ENCODE data around the gene ST6GALNAC3.

Gene ST6GALNAC3

DNA sequence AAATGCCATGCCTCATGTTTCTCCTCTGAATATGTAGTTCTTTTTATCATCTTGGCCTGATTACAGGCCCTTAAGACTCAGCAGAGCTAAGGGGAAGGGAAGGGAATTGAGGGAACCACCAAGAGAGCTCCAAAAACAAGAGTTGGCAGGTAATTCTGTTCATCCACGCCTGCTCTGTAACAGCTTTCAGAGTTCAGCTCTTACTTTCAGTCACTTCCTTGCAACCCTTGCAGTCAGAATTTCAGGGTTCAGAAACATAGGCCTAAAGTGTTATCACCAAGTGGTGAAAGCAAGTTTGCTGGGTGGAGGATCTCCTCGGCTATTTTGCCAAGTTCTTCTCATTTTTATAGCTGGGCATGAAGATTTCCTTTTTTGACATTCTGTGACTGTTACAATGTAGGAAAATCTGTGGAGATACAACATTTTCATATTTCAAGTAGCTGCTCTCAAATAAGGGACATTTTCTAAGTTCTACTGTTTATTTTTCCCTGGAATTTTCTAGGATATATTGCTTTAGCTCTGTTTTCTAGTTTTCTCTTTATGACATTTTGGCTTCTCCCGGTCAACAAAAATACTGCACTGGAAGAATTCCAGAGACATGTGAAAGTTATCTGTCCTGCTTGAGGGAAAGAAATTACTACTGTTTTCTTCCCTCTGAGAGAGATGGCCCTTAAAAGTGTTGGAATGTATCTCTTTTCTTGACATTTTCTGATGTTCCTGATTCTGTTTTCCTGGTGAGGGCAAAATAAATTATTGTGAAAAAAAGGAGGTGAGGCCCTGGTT, 540.9 kb downstream of the ST6GALNAC3 start:
- Histone ChIP-seq H3K9me3 (ENCODE audit: control insufficient read depth, insufficient read depth, low read depth, low read length) (no peaks in the 10 kb centered on the region), H3K36me3 (ENCODE audit: control insufficient read depth in 2 of 2, insufficient read depth in 1 of 2, low read length in 2 of 2) (no peaks in the 10 kb centered on the region), H3K27ac (ENCODE audit: extremely low read depth, low read depth, low read length) (no peak overlapping the region), H3K4me1 (ENCODE audit: control insufficient read depth, insufficient read depth, low read length) (no peaks in the 10 kb centered on the region), H3K4me3 (ENCODE audit: low read depth, low read length) (no peak overlapping the region)
- ChIA-PET CTCF (no interaction called here), POLR2A (no interaction called here)
- TF ChIP-seq SCRT2 (tag by site-specific recombination; IDR thresholded peaks at IDR 0.05) (no peak), BCL11B (tag by site-specific recombination; IDR thresholded peaks at IDR 0.05; ENCODE audit: low read depth) (no peak), ZNF660 (tag by site-specific recombination; IDR thresholded peaks at IDR 0.05) (no peak), ZNF24 (tag by site-specific recombination; IDR thresholded peaks at IDR 0.05) (no peak), ZNF426 (tag by site-specific recombination; IDR thresholded peaks at IDR 0.05) (no peak), ZNF558 (tag by site-specific recombination; IDR thresholded peaks at IDR 0.05) (no peak)
- TF ChIP-seq, protein P1, sequence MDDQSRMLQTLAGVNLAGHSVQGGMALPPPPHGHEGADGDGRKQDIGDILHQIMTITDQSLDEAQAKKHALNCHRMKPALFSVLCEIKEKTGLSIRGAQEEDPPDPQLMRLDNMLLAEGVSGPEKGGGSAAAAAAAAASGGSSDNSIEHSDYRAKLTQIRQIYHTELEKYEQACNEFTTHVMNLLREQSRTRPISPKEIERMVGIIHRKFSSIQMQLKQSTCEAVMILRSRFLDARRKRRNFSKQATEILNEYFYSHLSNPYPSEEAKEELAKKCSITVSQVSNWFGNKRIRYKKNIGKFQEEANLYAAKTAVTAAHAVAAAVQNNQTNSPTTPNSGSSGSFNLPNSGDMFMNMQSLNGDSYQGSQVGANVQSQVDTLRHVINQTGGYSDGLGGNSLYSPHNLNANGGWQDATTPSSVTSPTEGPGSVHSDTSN (CRISPR knock-in tag; IDR thresholded peaks at IDR 0.05): no peak

DNA sequence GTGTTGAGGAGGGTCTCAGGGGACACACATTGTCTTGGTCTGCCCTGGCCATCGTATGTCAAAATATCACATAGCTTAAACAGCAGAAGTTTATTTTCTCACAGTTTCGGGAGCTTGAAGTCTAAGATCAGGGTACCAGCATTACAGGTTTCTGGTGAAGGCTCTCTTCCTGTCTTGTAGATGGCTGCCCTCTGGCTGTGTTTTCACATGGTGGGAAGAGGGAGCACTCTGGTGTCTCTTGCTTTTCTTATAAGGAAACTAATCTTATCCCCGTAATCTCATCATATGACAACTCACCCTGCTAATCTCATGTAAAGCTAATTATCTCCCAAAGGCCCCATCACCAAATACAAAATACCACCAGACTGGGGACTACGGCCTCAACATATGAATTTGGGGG, 545.8 kb downstream of the ST6GALNAC3 start:
- H3K27ac ChIP-seq (ENCODE audit: extremely low read depth, low read depth, low read length): no peak overlapping the region
- H3K9me3 ChIP-seq (ENCODE audit: control insufficient read depth, insufficient read depth, low read depth, low read length): no peaks in the 10 kb centered on the region
- POLR2A ChIA-PET: no interaction called here
- no peaks in the 10 kb centered on the region for H3K4me1 ChIP-seq (ENCODE audit: control insufficient read depth, insufficient read depth, low read length)
- TF ChIP-seq ZNF549 (tag by site-specific recombination; IDR thresholded peaks at IDR 0.05) (no peak), GFI1B (tag by site-specific recombination; IDR thresholded peaks at IDR 0.05) (no peak), ZBTB20 (tag by site-specific recombination; IDR thresholded peaks at IDR 0.05) (no peak), KLF17 (tag by site-specific recombination; IDR thresholded peaks at IDR 0.05) (no peak), ZFP37 (tag by site-specific recombination; IDR thresholded peaks at IDR 0.05) (no peak), ZNF513 (tag by site-specific recombination; IDR thresholded peaks at IDR 0.05) (no peak), GLIS2 (tag by site-specific recombination; IDR thresholded peaks at IDR 0.05) (no peak), EGR2 (tag by site-specific recombination; IDR thresholded peaks at IDR 0.05; ENCODE audit: low read depth) (no peak), KLF10 (tag by site-specific recombination; IDR thresholded peaks at IDR 0.05) (no peak), HOXD13 (CRISPR knock-in tag; IDR thresholded peaks at IDR 0.05; ENCODE audit: borderline replicate concordance) (no peak)
- TF ChIP-seq, protein P2, sequence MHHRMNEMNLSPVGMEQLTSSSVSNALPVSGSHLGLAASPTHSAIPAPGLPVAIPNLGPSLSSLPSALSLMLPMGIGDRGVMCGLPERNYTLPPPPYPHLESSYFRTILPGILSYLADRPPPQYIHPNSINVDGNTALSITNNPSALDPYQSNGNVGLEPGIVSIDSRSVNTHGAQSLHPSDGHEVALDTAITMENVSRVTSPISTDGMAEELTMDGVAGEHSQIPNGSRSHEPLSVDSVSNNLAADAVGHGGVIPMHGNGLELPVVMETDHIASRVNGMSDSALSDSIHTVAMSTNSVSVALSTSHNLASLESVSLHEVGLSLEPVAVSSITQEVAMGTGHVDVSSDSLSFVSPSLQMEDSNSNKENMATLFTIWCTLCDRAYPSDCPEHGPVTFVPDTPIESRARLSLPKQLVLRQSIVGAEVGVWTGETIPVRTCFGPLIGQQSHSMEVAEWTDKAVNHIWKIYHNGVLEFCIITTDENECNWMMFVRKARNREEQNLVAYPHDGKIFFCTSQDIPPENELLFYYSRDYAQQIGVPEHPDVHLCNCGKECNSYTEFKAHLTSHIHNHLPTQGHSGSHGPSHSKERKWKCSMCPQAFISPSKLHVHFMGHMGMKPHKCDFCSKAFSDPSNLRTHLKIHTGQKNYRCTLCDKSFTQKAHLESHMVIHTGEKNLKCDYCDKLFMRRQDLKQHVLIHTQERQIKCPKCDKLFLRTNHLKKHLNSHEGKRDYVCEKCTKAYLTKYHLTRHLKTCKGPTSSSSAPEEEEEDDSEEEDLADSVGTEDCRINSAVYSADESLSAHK (tag by site-specific recombination; IDR thresholded peaks at IDR 0.05): no peak
- no peaks in the 10 kb centered on the region for H3K36me3 ChIP-seq (ENCODE audit: control insufficient read depth in 2 of 2, insufficient read depth in 1 of 2, low read length in 2 of 2)
- no peak overlapping the region for H3K4me3 ChIP-seq (ENCODE audit: low read depth, low read length)
- CTCF ChIA-PET: interaction anchor here (0.6 kb wide), 1 partner anchor 105 kb away, joined by 3 read pairs; no protein-coding TSS in a partner anchor

Data from HEK293 (cell line).